ENCODE data around the gene MEIS2. TPM values are rescaled to one million over a fixed set of nuclear protein-coding genes. Genes with fewer than 3 reads are reported as not detected.

The MEIS2 gene
- total and polyA plus RNA-seq, 12 donors = 21.1 to 64.5 (median 48.5) TPM

- no peak for TF ChIP-seq CTCF (IDR thresholded peaks at IDR 0.05)
- WGBS, 2 donors = 70 to 86% methylated on average over 7 of the region's 7 CpGs
- DNase-seq (no peak), ATAC-seq (no peak)
- H3K27ac ChIP-seq = no peak overlapping the region
- no peaks in the 10 kb centered on the region for H3K27me3 ChIP-seq
- peaks cover 0 to 58% (median 39%) of the 10 kb centered on the region in 9 donors for H3K4me1 ChIP-seq
- peaks cover 0 to 4% (median 0%) of the 10 kb centered on the region in 9 donors for H3K36me3 ChIP-seq
- intact Hi-C loops (cut with DNase I) = loop anchor here in 1 of 10 donors (5.0 kb wide), 1 partner anchor 132 kb away; no protein-coding TSS in a partner anchor
- no peaks in the 10 kb centered on the region for H3K9me3 ChIP-seq
- H3K4me3 ChIP-seq = no peak overlapping the region
Measured at GRCh38 chr15:37054336-37054735, 46.0 kb downstream of the MEIS2 start.

DNA sequence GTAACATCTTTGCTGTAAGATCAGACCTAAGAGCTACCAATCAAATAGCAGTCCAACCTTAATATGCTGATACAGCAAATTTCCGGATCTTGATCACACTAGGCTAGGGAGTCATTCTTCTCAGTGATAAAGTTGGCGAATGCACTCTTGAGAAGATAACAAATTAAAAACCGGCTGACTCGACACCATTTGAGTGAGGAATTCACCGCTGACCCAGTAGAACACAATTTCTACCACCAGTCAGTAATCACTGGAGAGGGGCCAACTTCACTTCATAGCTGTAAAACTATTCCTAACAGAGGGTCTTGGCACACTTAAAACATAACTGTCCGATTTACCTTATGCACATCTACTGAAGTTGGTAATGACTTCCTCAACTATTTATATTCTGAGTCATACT is 47.2 kb downstream of the MEIS2 start:
- Histone ChIP-seq H3K4me3 (no peak overlapping the region), H3K4me1 (peaks cover 0 to 47% (median 29%) of the 10 kb centered on the region in 9 donors), H3K27ac (no peak overlapping the region), H3K36me3 (peaks cover 0 to 6% (median 0%) of the 10 kb centered on the region in 9 donors), H3K9me3 (no peaks in the 10 kb centered on the region), H3K27me3 (no peaks in the 10 kb centered on the region)
- no peak for TF ChIP-seq CTCF (IDR thresholded peaks at IDR 0.05)
- DNase-seq (no peak), ATAC-seq (no peak)
- WGBS, 2 donors = 34 to 42% methylated on average over 6 of the region's 6 CpGs
- intact Hi-C loops (cut with DNase I) = loop anchor here in 1 of 10 donors (5.0 kb wide), 1 partner anchor 131 kb away; no protein-coding TSS in a partner anchor

- H3K4me3 ChIP-seq = no peak overlapping the region
- no peak overlapping the region for H3K27ac ChIP-seq
- ATAC-seq = no peak
- no peaks in the 10 kb centered on the region for H3K9me3 ChIP-seq
- no peaks in the 10 kb centered on the region for H3K27me3 ChIP-seq
- DNase-seq = no peak
- intact Hi-C loops (cut with DNase I) = loop anchor here in 1 of 10 donors (5.0 kb wide), 1 partner anchor 128 kb away; no protein-coding TSS in a partner anchor
- H3K36me3 ChIP-seq = peaks cover 0 to 6% (median 0%) of the 10 kb centered on the region in 9 donors
- peaks cover 0 to 44% (median 24%) of the 10 kb centered on the region in 9 donors for H3K4me1 ChIP-seq
- WGBS, 2 donors = 72 to 80% methylated on average over 3 of the region's 3 CpGs
- no peak for TF ChIP-seq CTCF (IDR thresholded peaks at IDR 0.05)
Measured at GRCh38 chr15:37050345-37050744, 50.0 kb downstream of the MEIS2 start.

DNA sequence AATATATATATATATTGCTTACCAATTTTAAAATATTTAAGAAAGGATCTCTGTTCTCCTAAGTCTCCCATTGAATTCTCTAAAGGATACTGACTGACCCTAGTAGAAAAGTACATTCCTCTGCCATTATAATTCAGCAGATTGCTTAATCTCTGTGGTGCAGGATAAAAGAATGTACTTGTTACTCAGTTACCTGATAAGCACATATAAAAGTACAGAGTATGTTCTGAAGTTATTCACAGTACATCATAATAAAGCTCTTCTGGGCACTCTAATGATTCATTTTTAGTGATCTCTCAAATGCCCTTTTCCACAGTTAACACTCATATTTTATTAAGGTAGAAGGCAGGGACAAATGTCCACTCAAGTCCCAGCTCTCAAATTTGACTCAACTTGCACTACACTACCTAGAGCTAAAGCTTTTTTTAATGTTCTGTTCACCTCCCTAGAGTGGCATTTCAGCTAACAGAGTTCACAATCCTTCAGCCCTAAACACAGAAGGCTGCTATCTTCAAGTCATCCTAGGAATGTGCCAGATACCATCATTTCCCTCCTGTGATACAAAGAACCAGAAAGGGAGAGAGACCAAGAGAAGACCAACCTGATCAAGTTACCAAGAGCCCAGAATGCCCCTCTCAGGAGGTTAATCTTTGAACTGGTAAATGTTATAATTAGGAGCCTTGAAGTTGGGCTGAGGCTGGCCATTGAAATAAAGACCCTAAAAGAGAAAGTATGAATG is 53.3 kb downstream of the MEIS2 start:
- TF ChIP-seq CTCF (IDR thresholded peaks at IDR 0.05) = no peak
- no peaks in the 10 kb centered on the region for H3K9me3 ChIP-seq
- H3K4me3 ChIP-seq = no peak overlapping the region
- intact Hi-C loops (cut with DNase I) = loop anchor here in 1 of 10 donors (5.0 kb wide), 1 partner anchor 50 kb away; no protein-coding TSS in a partner anchor
- H3K36me3 ChIP-seq = peaks cover 0 to 22% (median 0%) of the 10 kb centered on the region in 9 donors
- no peak for DNase-seq
- H3K27ac ChIP-seq = peak overlapping the region in 8 of 10 donors; percentile 3 to 54 (median 40)
- peaks cover 0 to 40% (median 29%) of the 10 kb centered on the region in 9 donors for H3K4me1 ChIP-seq
- ATAC-seq = peak in 3 of 8 donors; percentile 24 to 65 (median 39)
- no peaks in the 10 kb centered on the region for H3K27me3 ChIP-seq

Data from heart right ventricle (tissue), 16 donors.